KMS-11 (cell line): Measurements from ENCODE around the gene KCNE3.

ENCODE experiments used
- H2AFZ ChIP-seq: fragments of 200-600 bp; sonication (generic); 2 replicates; pipeline ENCODE4 v1.6.1; 2016; ENCODE audit warnings: antibody characterized with exemption, mixed run types, low read depth
- H3K27ac ChIP-seq: fragments of 200-600 bp; sonication (generic); 2 replicates; pipeline ENCODE4 v1.6.1; 2016; ENCODE audit warnings: mild to moderate bottlenecking, mixed run types
- H3K27me3 ChIP-seq: fragments of 200-600 bp; sonication (generic); 2 replicates; pipeline ENCODE4 v1.6.1; 2017; ENCODE audit warnings: mild to moderate bottlenecking, low read depth, mixed run types, moderate library complexity; ENCODE audit not compliant: insufficient read depth
- H3K36me3 ChIP-seq: fragments of 200-600 bp; sonication (generic); 2 replicates; pipeline ENCODE4 v1.6.1; 2017; ENCODE audit warnings: mild to moderate bottlenecking, mixed run types; ENCODE audit not compliant: insufficient read depth
- H3K4me1 ChIP-seq: fragments of 200-600 bp; sonication (generic); 2 replicates; pipeline ENCODE4 v1.6.1; 2016; ENCODE audit warnings: mild to moderate bottlenecking, low read depth, mixed run types; ENCODE audit not compliant: poor library complexity, severe bottlenecking
- H3K4me2 ChIP-seq: fragments of 200-600 bp; sonication (generic); 2 replicates; pipeline ENCODE4 v1.7.0; 2016; ENCODE audit warnings: mild to moderate bottlenecking, mixed run types
- H3K4me3 ChIP-seq: fragments of 200-600 bp; sonication (generic); IDR thresholded peaks from 2 replicates; pipeline ENCODE4 v1.6.1; 2017; ENCODE audit warnings: low read depth, low read length, mixed read lengths; ENCODE audit not compliant: insufficient read depth
- H3K79me2 ChIP-seq: fragments of 200-600 bp; sonication (generic); 2 replicates; pipeline ENCODE4 v1.6.1; 2016; ENCODE audit warnings: low read depth, mixed run types; ENCODE audit not compliant: insufficient read depth
- H3K9ac ChIP-seq: fragments of 200-600 bp; sonication (generic); 2 replicates; pipeline ENCODE4 v1.6.1; 2016; ENCODE audit warnings: mild to moderate bottlenecking, mixed run types
- H4K20me1 ChIP-seq: fragments of 200-600 bp; sonication (generic); 2 replicates; pipeline ENCODE4 v1.6.1; 2016; ENCODE audit warnings: mild to moderate bottlenecking, mixed run types; ENCODE audit not compliant: insufficient read depth
- TF ChIP-seq, protein P1 (sequence below): fragments of 200-600 bp; sonication (generic); conservative IDR thresholded peaks from 2 replicates; pipeline ENCODE4 v1.6.1; 2017; ENCODE audit warnings: low read depth, mild to moderate bottlenecking, antibody characterized with exemption, low read length, moderate library complexity, mixed read lengths

KCNE3 gene

DNA sequence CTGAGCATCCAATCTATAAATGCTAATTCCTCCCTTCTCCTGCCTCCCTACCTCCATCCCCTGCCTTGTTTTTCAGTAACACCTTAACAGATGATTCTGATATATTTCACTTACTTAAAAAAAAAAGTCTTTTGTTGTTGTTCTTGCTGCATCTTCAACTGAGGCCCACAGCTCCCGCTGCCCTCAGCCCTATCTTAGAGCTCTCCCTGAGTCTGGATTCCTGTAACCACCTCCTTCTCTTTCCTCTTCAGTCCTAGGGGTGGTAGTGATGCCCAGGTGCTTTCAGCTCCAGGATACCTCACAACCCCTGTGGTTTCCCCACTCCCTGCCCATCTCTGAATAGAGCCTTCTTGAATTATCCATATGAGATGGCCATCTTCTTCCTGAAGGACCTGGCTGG, 3.7 kb upstream of the KCNE3 start:
- TF ChIP-seq, protein P1, sequence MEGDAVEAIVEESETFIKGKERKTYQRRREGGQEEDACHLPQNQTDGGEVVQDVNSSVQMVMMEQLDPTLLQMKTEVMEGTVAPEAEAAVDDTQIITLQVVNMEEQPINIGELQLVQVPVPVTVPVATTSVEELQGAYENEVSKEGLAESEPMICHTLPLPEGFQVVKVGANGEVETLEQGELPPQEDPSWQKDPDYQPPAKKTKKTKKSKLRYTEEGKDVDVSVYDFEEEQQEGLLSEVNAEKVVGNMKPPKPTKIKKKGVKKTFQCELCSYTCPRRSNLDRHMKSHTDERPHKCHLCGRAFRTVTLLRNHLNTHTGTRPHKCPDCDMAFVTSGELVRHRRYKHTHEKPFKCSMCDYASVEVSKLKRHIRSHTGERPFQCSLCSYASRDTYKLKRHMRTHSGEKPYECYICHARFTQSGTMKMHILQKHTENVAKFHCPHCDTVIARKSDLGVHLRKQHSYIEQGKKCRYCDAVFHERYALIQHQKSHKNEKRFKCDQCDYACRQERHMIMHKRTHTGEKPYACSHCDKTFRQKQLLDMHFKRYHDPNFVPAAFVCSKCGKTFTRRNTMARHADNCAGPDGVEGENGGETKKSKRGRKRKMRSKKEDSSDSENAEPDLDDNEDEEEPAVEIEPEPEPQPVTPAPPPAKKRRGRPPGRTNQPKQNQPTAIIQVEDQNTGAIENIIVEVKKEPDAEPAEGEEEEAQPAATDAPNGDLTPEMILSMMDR = no peak

DNA sequence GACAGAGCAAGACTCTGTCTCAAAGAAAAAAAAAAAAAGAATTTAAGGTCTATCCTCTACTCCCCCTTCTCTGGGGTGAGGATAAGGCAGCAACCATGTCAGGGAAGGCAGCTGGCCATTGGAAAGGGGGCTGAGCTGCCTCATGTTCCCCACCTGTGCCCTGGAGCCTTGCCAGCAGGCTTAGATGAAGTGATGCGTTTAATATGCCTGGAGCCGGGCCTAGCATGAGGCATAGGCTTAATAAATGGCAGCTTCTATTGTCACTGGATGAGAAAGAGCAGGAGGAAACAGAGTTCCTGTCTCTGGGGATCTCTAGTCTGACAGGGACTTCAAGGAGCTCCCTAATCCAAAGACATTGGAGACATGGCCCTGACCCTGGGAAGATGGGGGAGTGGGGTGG, 3.2 kb upstream of the KCNE3 start:
- no peaks in the 10 kb centered on the region for H3K27me3 ChIP-seq
- H3K79me2 ChIP-seq = no peaks in the 10 kb centered on the region
- no peak overlapping the region for H3K9ac ChIP-seq
- no peaks in the 10 kb centered on the region for H4K20me1 ChIP-seq
- no peaks in the 10 kb centered on the region for H3K4me1 ChIP-seq
- H3K27ac ChIP-seq = no peak overlapping the region
- no peaks in the 10 kb centered on the region for H3K36me3 ChIP-seq
- H3K4me3 ChIP-seq = no peak overlapping the region
- H2AFZ ChIP-seq = no peak overlapping the region
- TF ChIP-seq, protein P1 = no peak
- no peak overlapping the region for H3K4me2 ChIP-seq

More for the DNA sequence above, 3.7 kb upstream of the KCNE3 start:
- Histone ChIP-seq H3K27me3 (no peaks in the 10 kb centered on the region), H2AFZ (no peak overlapping the region), H3K27ac (no peak overlapping the region), H4K20me1 (no peaks in the 10 kb centered on the region), H3K79me2 (no peaks in the 10 kb centered on the region), H3K36me3 (no peaks in the 10 kb centered on the region), H3K4me3 (no peak overlapping the region), H3K4me2 (no peak overlapping the region), H3K9ac (no peak overlapping the region), H3K4me1 (no peaks in the 10 kb centered on the region)

DNA sequence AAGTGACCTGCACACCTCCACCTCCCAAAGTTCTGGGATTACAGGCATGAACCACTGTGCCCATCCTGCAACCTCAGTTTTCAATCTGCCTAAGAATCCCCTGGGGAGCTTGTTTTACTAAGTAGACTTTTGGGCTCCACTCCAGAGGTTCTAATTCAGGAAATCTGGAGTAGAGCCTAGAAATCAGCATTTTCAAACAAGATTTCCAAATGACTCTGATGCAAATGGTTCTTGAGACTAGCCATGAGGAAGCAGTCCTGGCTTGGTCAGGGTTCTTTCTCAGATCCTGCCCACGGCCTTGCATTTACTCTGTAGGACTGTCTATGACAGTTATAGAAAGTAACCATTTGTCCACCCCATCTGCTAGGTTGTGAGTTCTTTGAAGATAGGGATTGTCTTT, 1.6 kb upstream of the KCNE3 start:
- H2AFZ ChIP-seq = no peak overlapping the region
- H3K27ac ChIP-seq = no peak overlapping the region
- H3K4me3 ChIP-seq = no peak overlapping the region
- H3K4me1 ChIP-seq = no peaks in the 10 kb centered on the region
- H3K79me2 ChIP-seq = no peaks in the 10 kb centered on the region
- no peaks in the 10 kb centered on the region for H3K27me3 ChIP-seq
- H3K4me2 ChIP-seq = no peak overlapping the region
- H4K20me1 ChIP-seq = no peaks in the 10 kb centered on the region
- no peaks in the 10 kb centered on the region for H3K36me3 ChIP-seq
- no peak overlapping the region for H3K9ac ChIP-seq
- TF ChIP-seq, protein P1 = no peak

DNA sequence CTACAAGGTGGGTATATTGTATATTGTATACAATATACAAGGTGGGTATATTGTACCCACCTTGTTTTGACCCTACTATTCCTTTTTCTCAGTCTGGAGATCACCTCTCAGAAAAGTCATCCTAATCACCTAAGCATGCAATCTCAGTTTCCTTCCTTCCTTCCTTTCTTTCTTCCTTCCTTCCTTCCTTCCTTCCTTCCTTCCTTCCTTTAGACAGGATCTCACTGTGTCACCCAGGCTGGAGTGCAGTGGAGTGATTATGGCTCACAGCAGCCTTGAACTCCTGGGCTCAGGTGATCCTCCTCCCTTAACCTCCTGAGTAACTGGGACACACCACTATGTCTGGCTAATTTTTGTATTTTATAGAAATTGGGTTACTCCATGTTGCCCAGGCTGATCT, 1.2 kb upstream of the KCNE3 start:
- no peaks in the 10 kb centered on the region for H3K36me3 ChIP-seq
- no peaks in the 10 kb centered on the region for H3K79me2 ChIP-seq
- TF ChIP-seq, protein P1 = no peak
- H3K9ac ChIP-seq = no peak overlapping the region
- H3K27me3 ChIP-seq = no peaks in the 10 kb centered on the region
- H3K4me2 ChIP-seq = no peak overlapping the region
- no peaks in the 10 kb centered on the region for H3K4me1 ChIP-seq
- H2AFZ ChIP-seq = no peak overlapping the region
- H3K27ac ChIP-seq = no peak overlapping the region
- no peak overlapping the region for H3K4me3 ChIP-seq
- no peaks in the 10 kb centered on the region for H4K20me1 ChIP-seq
